Hepatocyte (in vitro differentiated cells): ENCODE data around the gene ZPLD1. TPM values are rescaled to one million over a fixed set of nuclear protein-coding genes. Genes with fewer than 3 reads are reported as not detected.

Source experiments
- DNase-seq: peaks from one replicate; pipeline ENCODE4 v3.0.0-alpha.2; 2016; ENCODE audit warnings: low spot score
- H2AFZ ChIP-seq: fragments of 200-600 bp; sonication (generic); 2 replicates; pipeline ENCODE4 v1.6.0; 2016; ENCODE audit warnings: antibody characterized with exemption, mild to moderate bottlenecking
- H3K27ac ChIP-seq: fragments of 200-600 bp; sonication (generic); 2 replicates; pipeline ENCODE4 v1.5.1; 2016; ENCODE audit warnings: mild to moderate bottlenecking
- H3K27me3 ChIP-seq: fragments of 200-600 bp; sonication (generic); 2 replicates; pipeline ENCODE4 v1.6.1; 2016
- H3K36me3 ChIP-seq: fragments of 200-600 bp; sonication (generic); replicated peaks from 2 replicates; pipeline ENCODE4 v1.5.1; 2016; ENCODE audit warnings: low read depth; ENCODE audit not compliant: insufficient read depth
- H3K4me1 ChIP-seq: fragments of 200-600 bp; sonication (generic); 2 replicates; pipeline ENCODE4 v1.5.1; 2016; ENCODE audit warnings: mild to moderate bottlenecking, moderate library complexity; ENCODE audit not compliant: insufficient read depth
- H3K4me2 ChIP-seq: fragments of 200-600 bp; sonication (generic); 2 replicates; pipeline ENCODE4 v1.6.0; 2016
- H3K4me3 ChIP-seq: fragments of 200-600 bp; sonication (generic); 2 replicates; pipeline ENCODE4 v1.5.1; 2016; ENCODE audit warnings: mild to moderate bottlenecking
- H3K79me2 ChIP-seq: fragments of 200-600 bp; sonication (generic); 2 replicates; pipeline ENCODE4 v1.6.0; 2017; ENCODE audit warnings: mild to moderate bottlenecking
- H3K9me2 ChIP-seq: fragments of 200-600 bp; sonication (generic); replicated peaks from 2 replicates; pipeline ENCODE4 v1.6.0; 2017; ENCODE audit warnings: mild to moderate bottlenecking; ENCODE audit not compliant: insufficient read depth
- H3K9me3 ChIP-seq: fragments of 200-600 bp; sonication (generic); 2 replicates; pipeline ENCODE4 v1.5.1; 2016; ENCODE audit warnings: low read depth, mild to moderate bottlenecking
- H4K20me1 ChIP-seq: fragments of 200-600 bp; sonication (generic); 2 replicates; pipeline ENCODE4 v1.6.0; 2016; ENCODE audit warnings: mild to moderate bottlenecking; ENCODE audit not compliant: insufficient read depth, poor library complexity, severe bottlenecking
- CTCF ChIP-seq: fragments of 200-600 bp; sonication (generic); IDR thresholded peaks from 2 replicates; pipeline ENCODE4 v1.5.1; 2016; ENCODE audit warnings: antibody characterized with exemption, mild to moderate bottlenecking; ENCODE audit not compliant: poor library complexity
- EZH2 ChIP-seq: fragments of 200-600 bp; sonication (generic); IDR thresholded peaks from 2 replicates; pipeline ENCODE4 v1.6.1; 2016; ENCODE audit warnings: antibody characterized with exemption, mild to moderate bottlenecking, borderline replicate concordance
- EZH2phosphoT487 ChIP-seq: fragments of 200-600 bp; sonication (generic); IDR thresholded peaks from one replicate; pipeline ENCODE4 v1.6.1; 2018; ENCODE audit warnings: antibody characterized with exemption, mild to moderate bottlenecking, low read depth, moderate library complexity; ENCODE audit not compliant: unreplicated experiment, severe bottlenecking
- whole genome bisulfite sequencing: methylation state at CpG from one replicate; pipeline ENCODE4 v1.1.6; 2016; ENCODE audit warnings: low lambda C conversion rate; ENCODE audit errors: missing lambda C conversion rate; 5-methylcytosine and 5-hydroxymethylcytosine counted together
- polyA plus RNA-seq: library from polyadenylated mRNA; unstranded; fragments of >200 nt; fragmentation: Nextera tagmentation; extraction: Ambion mirVana; gene quantifications from 2 replicates; pipeline ENCODE4 v1.2.1, GENCODE V29; 2016
- total RNA-seq: library from RNA; depleted of rRNA; stranded (reverse); fragments of >200 nt; gene quantifications from 2 replicates; pipeline ENCODE4 v1.2.3, GENCODE V29; 2014

ZPLD1 gene
- total and polyA plus RNA-seq, 2 experiments from 2014 or later, result 0.30 to 0.40 TPM

- no peak for DNase-seq
- WGBS, result 91% methylated on average over 10 of the region's 10 CpGs
- TF ChIP-seq EZH2, result no peak
- no peak for TF ChIP-seq CTCF
- no peak for TF ChIP-seq EZH2phosphoT487
These were observed 36.2 kb downstream of the ZPLD1 start for GRCh38 chr3:102471001-102471400.

GRCh38 chr3:102471491-102471890, 36.7 kb downstream of the ZPLD1 start:
- Histone ChIP-seq H3K4me1 (no peaks in the 10 kb centered on the region), H2AFZ (no peak overlapping the region), H3K4me2 (no peak overlapping the region), H3K27me3 (no peaks in the 10 kb centered on the region), H3K4me3 (no peak overlapping the region), H3K36me3 (no peaks in the 10 kb centered on the region), H3K9me3 (no peaks in the 10 kb centered on the region), H4K20me1 (no peaks in the 10 kb centered on the region), H3K9me2 (no peaks in the 10 kb centered on the region), H3K79me2 (no peaks in the 10 kb centered on the region), H3K27ac (no peak overlapping the region)
- TF ChIP-seq CTCF (no peak), EZH2phosphoT487 (no peak), EZH2 (no peak)
- DNase-seq, result no peak
- 94% methylated on average over 2 of the region's 2 CpGs for WGBS

More at GRCh38 chr3:102471001-102471400, 36.2 kb downstream of the ZPLD1 start:
- no peaks in the 10 kb centered on the region for H3K27me3 ChIP-seq
- no peak overlapping the region for H3K27ac ChIP-seq
- H3K4me1 ChIP-seq, result no peaks in the 10 kb centered on the region
- no peak overlapping the region for H3K4me2 ChIP-seq
- no peaks in the 10 kb centered on the region for H3K79me2 ChIP-seq
- no peaks in the 10 kb centered on the region for H3K36me3 ChIP-seq
- no peaks in the 10 kb centered on the region for H3K9me2 ChIP-seq
- no peaks in the 10 kb centered on the region for H3K9me3 ChIP-seq
- no peak overlapping the region for H2AFZ ChIP-seq
- H4K20me1 ChIP-seq, result no peaks in the 10 kb centered on the region
- no peak overlapping the region for H3K4me3 ChIP-seq

- H3K4me1 ChIP-seq, result no peaks in the 10 kb centered on the region
- H4K20me1 ChIP-seq, result no peaks in the 10 kb centered on the region
- H3K36me3 ChIP-seq, result no peaks in the 10 kb centered on the region
- no peak overlapping the region for H2AFZ ChIP-seq
- H3K9me2 ChIP-seq, result no peaks in the 10 kb centered on the region
- TF ChIP-seq EZH2phosphoT487, result no peak
- TF ChIP-seq CTCF, result no peak
- no peak for TF ChIP-seq EZH2
- H3K79me2 ChIP-seq, result no peaks in the 10 kb centered on the region
- H3K4me3 ChIP-seq, result no peak overlapping the region
- no peak overlapping the region for H3K4me2 ChIP-seq
- H3K27me3 ChIP-seq, result no peaks in the 10 kb centered on the region
- no peak overlapping the region for H3K27ac ChIP-seq
- H3K9me3 ChIP-seq, result no peaks in the 10 kb centered on the region
- no peak for DNase-seq
These were observed 38.8 kb downstream of the ZPLD1 start for GRCh38 chr3:102473648-102474047.

GRCh38 chr3:102474207-102474606, 39.4 kb downstream of the ZPLD1 start:
- Histone ChIP-seq H3K4me1 (no peaks in the 10 kb centered on the region), H2AFZ (no peak overlapping the region), H3K79me2 (no peaks in the 10 kb centered on the region), H3K27ac (no peak overlapping the region), H3K36me3 (no peaks in the 10 kb centered on the region), H4K20me1 (no peaks in the 10 kb centered on the region), H3K9me2 (no peaks in the 10 kb centered on the region), H3K4me3 (no peak overlapping the region), H3K27me3 (no peaks in the 10 kb centered on the region), H3K4me2 (no peak overlapping the region), H3K9me3 (no peaks in the 10 kb centered on the region)
- WGBS, result 69% methylated on average over 6 of the region's 6 CpGs
- TF ChIP-seq EZH2phosphoT487 (no peak), CTCF (no peak), EZH2 (no peak)
- DNase-seq, result no peak
